NCI-H2081 treated with DMSO at 0.1 percent for 48 hours (cell line): ENCODE measurements around the gene OR9G1.
"Not testable (repeated sequence)": the region's sequence is repeated elsewhere in the genome, so short reads cannot be mapped to it uniquely, and the experiment has no call there.

Experiments
- DNase-seq: peaks from one replicate; lab custom pipeline; 2025; lab: John Stamatoyannopoulos, UW

OR9G1 gene

GRCh38 chr11:56698795-56699194, at the start of gene OR9G1:
Gene OR9G1, plus strand, starts transcription at chr11:56699095. Its CDS starts 1,293 bp downstream, at chr11:56700388.
- DNase-seq, result no peak

- DNase-seq, result no peak
Observed at GRCh38 chr11:56659755-56660154, 39.1 kb upstream of the OR9G1 start.

GRCh38 chr11:56663386-56663785, 35.5 kb upstream of the OR9G1 start, which contains the start of gene OR5AR1:
Gene OR5AR1, plus strand, starts transcription at chr11:56663686. Its CDS starts 0 bp downstream, at chr11:56663686.
- DNase-seq, result no peak

GRCh38 chr11:56670984-56671383, 27.9 kb upstream of the OR9G1 start:
- DNase-seq, result no peak

GRCh38 chr11:56688554-56689100, 10.3 kb upstream of the OR9G1 start:
- DNase-seq, result no peak

GRCh38 chr11:56691179-56691578, 7.7 kb upstream of the OR9G1 start:
- not testable (repeated sequence) for DNase-seq

GRCh38 chr11:56693428-56693827, 5.5 kb upstream of the OR9G1 start:
- no peak for DNase-seq

GRCh38 chr11:56700242-56700913, 1.5 kb downstream of the OR9G1 start:
- no peak for DNase-seq

- DNase-seq, result no peak
Observed at GRCh38 chr11:56700914-56701485, 2.1 kb downstream of the OR9G1 start.

- no peak for DNase-seq
Observed at GRCh38 chr11:56705784-56706396, 7.0 kb downstream of the OR9G1 start.

GRCh38 chr11:56706486-56706885, 7.6 kb downstream of the OR9G1 start:
- DNase-seq, result no peak

- no peak for DNase-seq
Observed at GRCh38 chr11:56714206-56714605, 15.3 kb downstream of the OR9G1 start.

GRCh38 chr11:56716379-56716854, 17.5 kb downstream of the OR9G1 start:
- no peak for DNase-seq

- no peak for DNase-seq
Observed at GRCh38 chr11:56720513-56720912, 21.6 kb downstream of the OR9G1 start.

GRCh38 chr11:56740107-56740506, 41.2 kb downstream of the OR9G1 start:
- no peak for DNase-seq

- DNase-seq, result no peak
Observed at GRCh38 chr11:56740886-56741285, 42.0 kb downstream of the OR9G1 start.

GRCh38 chr11:56748597-56748996, 49.7 kb downstream of the OR9G1 start, which contains the start of gene OR9G4:
Gene OR9G4, minus strand, starts transcription at chr11:56748697. Its CDS starts 4,931 bp downstream, at chr11:56743766.
- DNase-seq, result no peak

- DNase-seq, result no peak
Observed at GRCh38 chr11:56750190-56750589, 51.3 kb downstream of the OR9G1 start.

- DNase-seq, result no peak
Observed at GRCh38 chr11:56751480-56751879, 52.6 kb downstream of the OR9G1 start.
